GM18517 (cell line): Measurements from ENCODE around the gene CD38.
"Not testable (repeated sequence)": the region's sequence is repeated elsewhere in the genome, so short reads cannot be mapped to it uniquely, and the experiment has no call there.

ENCODE experiments used
- ATAC-seq: cut with Tn5 transposase; IDR thresholded peaks from one replicate; pipeline ENCODE4 v1.9.1; 2021; ENCODE audit warnings: mild to moderate bottlenecking, moderate library complexity; ENCODE audit not compliant: unreplicated experiment

CD38 gene

DNA sequence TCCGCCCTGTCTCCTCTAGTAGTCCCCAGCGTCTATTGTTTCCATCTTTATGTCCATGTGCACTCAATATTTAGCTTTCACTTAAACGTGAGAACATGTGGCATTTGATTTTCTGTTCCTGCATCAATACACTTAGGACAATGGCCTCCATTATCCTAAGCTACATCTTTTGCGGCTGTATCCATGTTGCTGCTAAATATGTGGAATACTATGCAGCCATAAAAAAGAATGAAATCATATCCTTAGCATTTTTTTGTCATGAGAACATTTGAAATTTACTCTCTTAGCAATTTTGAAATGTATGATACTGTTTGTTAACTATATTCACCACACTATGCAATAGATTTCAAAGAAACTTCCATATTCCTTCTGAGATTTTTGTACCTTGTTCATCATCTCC is 19.8 kb upstream of the CD38 start:
- ATAC-seq = no peak

DNA sequence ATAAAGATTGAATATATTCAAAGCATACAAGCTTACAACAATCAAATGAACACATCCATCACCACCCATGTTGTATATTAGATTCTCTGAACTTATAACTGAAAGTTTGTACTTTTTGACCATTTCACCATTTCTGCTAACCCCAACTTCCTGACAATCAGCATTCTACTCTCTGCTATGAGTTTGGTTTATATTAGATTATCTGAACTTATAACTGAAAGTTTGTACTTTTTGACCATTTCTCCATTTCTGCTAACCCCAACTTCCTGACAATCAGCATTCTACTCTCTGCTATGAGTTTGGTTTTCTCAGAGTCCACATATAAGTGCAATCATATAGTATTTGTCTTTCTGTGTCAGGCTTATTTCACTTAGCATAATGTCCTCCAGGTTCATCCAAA is 15.7 kb upstream of the CD38 start:
- ATAC-seq = not testable (repeated sequence)

DNA sequence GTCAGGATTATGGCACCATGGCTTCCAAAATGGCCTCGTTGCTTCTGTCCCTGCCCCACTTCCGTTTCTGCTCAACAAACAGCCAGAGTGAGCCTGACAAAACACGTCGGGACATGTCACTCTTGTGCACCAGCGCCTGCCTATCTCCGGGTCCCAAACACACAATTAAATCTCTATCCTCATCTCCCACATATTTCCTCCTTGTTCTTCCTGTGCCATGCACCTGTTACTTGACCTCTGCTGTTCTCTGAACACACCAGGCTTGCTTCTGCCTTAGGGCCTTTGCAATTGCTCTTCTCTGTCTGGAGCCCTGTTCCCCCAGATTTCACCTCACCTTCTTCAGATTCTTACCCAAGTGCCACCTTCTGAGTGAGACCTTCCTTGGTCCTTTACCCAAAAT is 12.7 kb upstream of the CD38 start:
- ATAC-seq = no peak

DNA sequence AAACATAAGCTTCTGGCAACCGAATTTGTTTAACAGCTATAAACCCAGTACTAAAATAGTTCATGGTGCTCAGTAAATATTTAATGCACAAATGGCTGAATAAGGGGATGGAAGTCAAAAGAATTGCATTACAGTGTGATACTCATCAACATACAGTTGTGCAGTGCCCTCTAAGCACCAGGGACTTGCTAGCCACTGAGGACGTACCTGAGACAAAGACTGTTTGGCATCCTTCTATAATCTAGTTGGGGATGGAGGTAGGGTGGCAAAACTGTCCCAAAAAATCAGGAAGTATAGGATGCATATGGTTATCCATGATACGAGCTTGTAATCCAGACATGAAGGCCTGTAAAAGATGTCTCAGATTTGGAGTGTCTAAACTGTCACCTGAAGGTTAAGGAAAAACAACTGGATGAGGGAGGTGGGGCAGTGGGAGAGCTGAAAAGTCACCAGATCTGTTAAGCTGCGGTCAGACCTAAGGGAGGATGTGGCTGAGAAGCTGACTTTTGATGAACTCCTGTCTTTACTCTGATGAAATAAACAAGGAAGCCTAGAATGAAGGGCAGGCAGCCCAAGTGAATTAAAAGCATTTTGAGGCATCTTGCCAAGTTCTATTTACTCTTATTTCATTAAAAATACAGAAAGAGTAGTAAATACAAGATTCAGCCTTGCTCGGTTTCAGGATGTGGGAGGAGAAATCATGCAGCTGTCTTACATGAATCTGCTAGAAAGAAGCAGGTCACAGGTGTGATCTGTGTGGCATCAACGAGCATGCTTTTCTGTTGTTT is 12.0 kb upstream of the CD38 start:
- peak; percentile 78 for ATAC-seq

DNA sequence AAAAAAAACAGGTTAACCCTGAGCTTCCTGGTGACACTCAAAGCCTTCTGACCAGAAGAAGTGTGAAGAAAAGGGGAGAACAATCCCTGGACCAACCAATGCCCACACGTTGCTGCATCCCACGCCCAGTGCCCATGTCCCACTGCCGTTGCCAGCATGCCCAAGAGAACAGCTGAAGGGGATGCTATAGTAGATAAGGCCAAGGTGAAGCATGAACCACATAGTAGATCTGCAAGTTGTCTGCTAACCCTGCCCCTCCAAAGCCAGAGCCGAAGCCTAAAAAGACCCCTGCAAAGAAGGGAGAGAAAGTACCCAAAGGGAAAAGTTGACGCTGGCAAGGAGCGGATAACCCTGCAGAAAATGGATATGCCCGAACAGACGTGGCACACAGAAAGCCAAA is 11.3 kb upstream of the CD38 start:
- ATAC-seq = no peak

DNA sequence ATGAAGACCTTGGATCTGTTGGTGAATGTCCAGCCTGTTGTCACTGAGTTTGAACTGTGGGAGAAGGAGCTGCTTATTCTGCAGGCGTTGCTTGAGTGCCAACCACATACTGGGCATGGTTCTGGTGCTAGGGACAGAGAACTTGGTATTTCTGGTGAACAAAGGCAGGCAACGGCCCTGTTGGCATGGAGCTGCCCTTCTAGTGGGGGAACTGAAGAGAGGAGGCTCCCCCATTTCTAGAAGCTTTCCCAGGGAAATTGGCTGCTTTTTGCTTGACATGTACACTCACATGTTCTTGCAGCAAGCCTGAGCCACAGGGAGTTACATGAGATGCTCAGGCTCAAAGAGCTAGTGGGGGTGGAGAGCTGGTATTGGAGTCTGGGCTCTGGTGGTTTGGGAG is 8.9 kb upstream of the CD38 start:
- no peak for ATAC-seq

DNA sequence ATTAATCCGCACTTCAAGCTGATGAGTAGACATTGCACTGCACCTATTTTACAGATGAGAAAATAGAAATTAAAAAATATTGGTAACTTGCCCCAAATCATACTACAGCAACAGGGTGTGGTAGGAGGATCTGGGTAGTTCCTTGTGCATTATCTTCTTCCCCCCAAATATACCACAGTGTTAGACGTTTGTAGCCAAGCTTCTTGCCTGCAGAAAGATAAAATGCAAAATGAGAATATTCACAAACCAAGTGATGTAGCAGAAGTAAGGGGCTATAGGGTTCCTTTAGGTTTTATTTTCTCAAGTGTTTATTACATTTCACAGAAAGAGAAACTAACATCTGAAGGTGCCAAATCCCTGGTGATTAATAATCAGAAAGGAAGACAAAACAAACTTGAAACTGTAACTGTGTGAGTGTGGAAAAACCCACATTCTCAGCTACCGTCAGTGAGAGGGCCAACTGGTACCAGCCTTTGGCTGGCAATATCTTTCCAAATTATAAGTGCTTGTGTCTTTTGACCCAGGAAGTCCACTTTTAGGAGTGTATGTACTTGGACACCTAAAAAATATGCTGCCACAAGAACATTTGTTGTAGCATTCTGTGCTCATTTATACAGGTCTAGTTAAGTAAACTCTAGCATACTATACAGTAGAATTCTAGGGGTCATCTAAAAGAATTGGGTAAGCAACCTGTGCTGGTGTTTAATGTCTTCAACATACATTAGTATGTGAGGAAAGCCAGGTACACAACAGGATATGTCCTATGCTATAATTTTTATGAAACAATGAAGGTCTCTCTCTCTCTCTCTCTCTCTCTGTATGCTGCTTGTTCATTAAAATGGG is 6.7 kb upstream of the CD38 start:
- ATAC-seq = peak; percentile 86

DNA sequence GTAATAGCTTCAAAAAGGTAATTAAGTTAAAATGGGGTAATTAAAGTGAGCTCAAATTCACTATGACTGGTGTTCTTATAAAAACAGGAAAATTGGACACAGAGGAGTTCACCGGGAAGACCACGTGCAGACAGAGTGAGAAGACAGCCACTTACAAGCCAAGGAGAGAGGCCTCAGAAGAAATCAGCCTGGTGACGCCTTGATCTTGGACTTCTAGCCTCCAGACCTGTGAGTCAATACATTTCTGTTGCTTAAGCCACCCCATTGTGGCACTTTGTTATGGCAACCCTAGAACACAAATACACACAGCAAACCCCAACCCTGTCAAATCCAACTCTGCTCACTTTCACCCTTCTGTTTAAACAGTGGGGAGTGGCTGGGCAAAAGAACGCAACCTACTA is 4.1 kb upstream of the CD38 start:
- no peak for ATAC-seq

DNA sequence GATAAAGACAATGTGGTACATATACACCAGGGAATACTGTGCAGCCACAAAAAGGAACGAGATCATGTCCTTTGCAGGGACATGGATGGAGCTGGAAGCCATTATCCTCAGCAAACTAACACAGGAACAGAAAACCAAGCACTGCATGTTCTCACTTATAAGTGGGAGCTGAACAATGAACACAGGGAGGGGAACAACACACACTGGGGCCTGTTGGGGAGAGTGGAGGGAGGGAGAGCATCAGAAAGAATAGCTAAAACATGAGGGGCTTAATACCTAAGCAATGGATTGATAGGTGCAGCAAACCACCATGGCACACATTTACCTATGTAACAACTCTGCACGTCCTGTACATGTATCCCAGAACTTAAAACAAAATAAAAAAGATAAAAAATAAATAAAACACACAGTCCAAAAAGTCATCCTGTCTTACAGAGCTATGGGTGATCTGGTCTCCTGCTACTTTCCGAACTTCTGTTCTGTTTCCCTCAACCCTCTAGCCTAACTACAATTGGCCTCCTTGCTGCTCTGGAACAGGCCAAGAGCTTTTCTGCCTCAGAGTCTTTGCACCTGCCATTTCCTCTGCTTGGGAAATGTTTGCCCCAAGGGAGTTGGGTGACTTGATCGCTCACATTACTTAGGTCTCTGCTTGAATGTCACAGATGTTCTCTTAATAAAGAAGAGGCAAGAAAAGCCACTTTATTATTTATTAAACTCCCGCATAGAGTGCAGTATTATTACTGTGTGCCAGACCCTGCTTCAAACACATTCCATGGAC is 1.1 kb upstream of the CD38 start:
- no peak for ATAC-seq

DNA sequence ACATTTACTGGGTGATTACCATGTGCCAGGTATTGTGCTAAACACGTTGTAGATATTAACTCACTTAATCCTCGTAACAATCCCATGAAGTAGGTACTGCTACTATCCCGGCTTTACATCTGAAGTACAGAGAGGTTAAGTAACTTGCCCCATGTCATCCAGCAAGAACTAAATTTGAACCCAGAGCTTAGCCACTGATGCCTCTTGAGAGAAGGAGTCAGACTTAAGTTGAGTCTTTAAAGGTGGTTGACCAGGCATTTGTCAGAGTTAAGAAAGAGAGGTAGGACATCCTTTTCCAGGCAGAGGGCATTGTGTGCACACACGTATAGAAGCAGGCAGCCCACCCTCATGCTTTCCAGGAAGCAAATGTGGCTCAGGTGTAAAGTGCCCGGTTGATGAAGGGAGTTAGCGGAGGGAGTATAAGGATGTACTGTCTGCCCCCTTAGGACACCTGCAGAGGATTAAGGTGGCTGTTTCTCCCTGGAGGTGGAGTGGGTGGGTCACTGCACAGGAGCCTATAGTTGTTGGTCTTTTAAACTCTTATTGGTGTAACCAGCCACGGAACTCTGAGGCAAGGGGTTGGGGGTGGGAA is 335 bp upstream of the CD38 start:
- no peak for ATAC-seq

DNA sequence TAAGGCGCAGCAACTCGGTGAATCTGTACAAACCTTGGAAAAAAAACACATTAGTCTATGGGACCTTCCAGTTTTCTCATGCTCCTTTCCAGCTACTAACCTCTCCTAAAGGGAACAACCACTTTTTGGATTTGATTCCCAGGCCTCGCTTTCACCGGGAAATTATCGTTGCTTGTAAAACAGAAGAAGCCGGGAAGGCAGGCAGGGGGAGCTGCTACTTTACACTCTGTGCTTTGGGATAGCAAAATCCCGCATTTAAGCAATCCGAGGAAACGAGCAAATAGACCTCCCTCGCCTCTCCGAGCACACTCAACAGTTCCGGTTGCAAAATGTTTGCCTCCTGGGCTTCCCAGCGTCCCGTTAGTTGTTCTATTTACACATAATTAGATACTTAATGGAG is 1.2 kb downstream of the CD38 start:
- no peak for ATAC-seq

DNA sequence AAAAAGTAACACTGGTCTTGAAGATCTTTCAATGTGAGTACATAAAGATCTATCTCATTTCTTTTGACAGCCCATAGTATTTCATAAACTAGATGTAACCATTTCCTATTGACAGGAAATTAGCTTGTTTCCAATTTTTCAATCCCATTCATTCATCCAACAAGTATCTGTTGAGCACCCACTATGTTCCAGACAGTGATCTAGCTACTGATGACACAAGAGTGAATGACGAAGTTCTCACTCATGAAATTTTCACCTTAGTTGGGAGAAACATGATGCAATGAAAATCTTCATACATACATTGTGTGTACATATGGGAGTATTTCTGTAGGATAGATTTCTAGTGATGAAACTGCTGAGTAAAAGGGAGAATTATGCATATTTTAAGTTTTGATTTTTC is 1.7 kb downstream of the CD38 start:
- ATAC-seq = no peak

DNA sequence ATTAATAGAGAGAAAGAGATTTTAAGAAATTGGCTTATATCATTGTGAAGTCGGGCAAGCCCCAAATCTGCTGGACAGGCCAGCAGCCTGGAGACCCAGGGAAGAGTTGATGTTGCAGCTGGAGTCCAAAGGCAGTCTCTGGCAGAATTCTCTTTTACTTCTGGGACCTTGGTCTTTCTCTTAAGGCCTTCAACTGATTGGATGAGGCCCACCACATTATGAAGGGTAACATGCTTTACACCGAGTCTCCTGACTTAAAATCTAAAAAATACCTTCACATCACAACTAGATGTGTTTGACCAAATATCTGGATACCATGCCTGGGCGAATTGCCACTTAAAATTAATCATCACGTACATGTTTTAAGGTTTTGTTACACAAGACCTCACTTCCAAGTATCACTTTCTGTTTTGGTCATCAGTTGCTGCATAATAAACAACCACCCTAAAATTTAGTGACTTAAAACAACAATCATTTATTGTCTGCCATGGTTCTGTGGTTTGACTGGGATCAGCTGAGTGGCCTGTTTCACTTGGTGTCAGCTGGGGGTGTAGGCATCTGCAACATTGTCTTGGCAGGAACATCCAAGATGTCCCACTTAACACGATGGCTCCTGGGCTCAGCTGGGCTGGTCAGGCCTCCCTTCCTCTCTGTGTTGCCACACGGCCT is 3.4 kb downstream of the CD38 start:
- peak; percentile 31 for ATAC-seq

DNA sequence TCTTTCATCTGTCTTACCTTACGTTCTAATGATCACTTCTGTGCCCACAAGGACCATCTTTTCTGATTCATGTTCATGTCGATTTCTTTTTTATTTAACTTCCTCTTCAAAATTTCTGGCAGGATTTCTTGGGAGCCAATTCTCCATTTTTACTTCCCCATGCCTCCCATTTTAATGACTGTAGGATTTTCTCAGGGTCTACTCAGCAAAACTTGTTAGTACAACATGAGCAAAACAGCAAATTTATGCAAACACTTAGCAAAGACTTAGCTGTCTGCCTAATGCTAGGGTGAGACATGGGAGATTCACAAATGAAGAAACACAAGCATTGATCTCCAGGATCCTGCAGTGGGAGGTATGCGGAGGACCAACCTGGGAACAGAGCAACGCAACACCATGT is 5.5 kb downstream of the CD38 start:
- ATAC-seq = no peak

DNA sequence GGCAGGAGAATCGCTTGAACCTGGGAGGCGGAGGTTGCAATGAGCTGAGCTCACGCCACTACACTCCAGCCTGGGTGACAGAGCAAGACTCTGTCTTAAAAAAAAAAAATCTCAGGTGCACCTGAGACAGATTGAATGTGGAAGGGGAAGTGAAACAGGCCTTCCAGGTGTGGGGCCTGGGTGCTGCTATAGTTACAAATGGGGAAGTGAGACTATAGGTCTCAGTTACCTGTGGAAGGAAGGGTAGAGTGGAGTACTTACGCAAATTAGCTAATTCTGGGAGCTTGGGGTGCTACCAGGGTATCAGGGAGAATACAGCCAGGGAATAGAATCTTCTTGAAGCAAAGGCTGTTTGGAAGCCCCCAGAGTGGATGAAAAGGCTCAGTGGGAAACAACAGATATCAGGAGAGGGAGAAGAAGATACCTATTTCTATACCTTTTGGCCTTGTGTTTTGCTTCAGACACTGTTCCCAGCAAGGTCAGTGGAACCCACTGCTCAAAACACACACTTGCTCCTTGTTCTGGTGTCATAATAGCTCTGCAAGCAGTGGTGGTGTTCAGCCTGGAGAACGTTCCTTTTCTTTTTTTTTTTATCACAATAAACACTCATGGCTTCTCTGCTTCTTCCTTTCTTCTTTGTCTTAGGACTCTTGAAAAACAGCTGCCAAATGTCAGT is 7.0 kb downstream of the CD38 start:
- ATAC-seq = peak; percentile 90

DNA sequence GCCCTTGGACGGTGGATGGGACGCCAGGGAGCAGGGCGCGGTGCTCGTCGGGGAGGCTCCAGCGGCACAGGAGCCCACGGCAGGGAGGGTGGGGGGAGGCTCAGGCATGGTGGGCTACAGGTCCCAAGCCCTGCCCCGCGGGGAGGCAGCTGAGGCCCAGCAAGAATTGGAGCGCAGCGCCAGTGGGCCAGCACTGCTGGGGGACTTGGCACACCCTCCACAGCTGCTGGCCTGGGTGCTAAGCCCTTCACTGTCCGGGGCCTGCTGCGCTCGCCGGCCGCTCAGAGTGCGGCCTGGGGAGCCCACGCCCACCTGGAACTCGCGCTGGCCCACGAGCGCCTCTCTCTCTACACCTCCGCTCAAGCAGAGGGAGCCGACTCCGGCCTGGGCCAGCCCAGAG is 8.6 kb downstream of the CD38 start:
- no peak for ATAC-seq

DNA sequence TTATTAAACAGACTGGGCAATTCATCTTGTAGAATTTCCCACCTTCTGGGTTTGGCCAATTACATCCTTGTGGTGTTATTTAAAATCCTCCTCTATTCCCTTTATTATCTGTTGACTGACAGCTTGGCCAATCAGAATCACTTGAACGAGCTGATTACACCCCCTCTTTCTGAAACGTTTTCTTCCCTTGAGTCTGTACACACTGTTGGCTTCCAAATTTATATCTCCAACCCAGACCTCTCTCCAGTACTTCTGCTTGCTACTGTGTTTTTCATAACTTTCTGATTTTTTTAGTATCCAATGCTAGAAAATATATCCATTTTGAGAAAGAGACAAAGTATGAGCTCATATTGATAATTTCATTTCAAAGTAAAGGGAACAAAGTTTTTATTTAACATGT is 14.8 kb downstream of the CD38 start:
- no peak for ATAC-seq

DNA sequence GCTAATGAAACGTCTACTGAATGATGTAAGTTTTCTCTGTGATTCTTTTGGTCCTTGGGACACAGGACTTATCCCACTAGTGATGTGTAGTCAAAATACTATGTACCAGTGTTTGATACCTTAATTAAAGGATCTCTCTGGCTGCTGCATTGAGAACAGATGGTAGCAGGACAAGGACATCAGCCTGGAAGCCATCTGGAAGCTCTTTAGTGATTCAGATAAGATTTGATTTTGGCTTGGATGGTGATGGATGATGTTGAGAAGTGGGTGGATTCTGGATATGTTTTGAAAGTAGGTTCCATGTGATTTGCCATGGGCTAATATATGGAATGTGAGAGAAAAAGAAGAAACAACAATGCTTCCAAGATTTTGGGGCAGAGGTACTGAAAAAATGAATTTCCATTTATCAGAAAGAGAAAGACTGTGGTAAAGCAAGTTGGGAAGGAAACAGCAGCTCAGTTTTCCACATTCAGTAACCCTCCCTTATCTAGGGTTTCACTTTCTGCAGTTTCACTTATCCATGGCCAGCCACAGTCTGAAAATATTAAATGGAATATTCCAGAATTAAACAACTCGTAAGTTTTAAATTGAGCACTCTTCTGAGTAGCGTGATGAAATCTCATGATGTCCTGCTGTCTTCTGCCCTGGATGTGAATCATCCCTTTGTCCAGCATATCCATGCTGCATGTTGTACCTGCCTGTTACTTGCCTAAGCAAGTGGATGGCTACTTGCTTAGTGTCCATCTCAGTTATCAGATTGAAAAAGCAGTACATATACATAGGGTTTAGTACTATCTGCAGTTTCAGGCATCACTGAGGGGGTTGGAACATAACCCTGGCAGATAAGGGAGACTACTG is 15.6 kb downstream of the CD38 start:
- ATAC-seq = no peak

DNA sequence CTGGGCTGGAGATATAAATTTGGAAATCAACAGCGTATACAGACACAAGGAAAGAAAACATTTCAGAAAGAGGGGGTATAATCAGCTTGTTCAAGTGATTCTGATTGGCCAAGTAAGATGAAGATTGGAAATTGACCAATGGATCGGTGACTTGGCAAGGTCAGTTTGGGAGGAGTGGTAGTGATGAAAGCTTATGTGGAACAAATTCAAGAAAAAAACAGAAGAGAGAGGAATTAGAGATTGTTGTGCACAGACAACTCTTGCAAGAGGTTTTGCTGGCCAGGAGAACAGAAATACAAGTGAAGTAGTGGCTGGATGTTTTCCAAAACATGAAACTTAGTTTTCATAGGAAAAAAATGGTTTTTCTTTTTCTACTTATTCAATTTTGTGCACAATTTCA is 16.3 kb downstream of the CD38 start:
- no peak for ATAC-seq
